OCI-LY3 (cell line): ENCODE data around the gene PLAC9.

Source experiments
- H2AFZ ChIP-seq: fragments of 200-600, 300-600 bp; shearing (Covaris generic); 2 replicates; pipeline ENCODE4 v1.6.0; 2014; ENCODE audit warnings: antibody characterized with exemption, low read depth, low read length
- H3K27ac ChIP-seq: fragments of 200-600, 300-600 bp; sonication (generic); 2 replicates; pipeline ENCODE4 v1.5.1; 2014; ENCODE audit warnings: mild to moderate bottlenecking, low read length, moderate library complexity, mixed read lengths
- H3K27me3 ChIP-seq: fragments of 200-600, 300-600 bp; sonication (generic); 2 replicates; pipeline ENCODE4 v1.6.1; 2014; ENCODE audit warnings: low read depth, low read length, mixed read lengths
- H3K36me3 ChIP-seq: fragments of 200-600, 300-600 bp; sonication (generic); replicated peaks from 2 replicates; pipeline ENCODE3; 2014; ENCODE audit warnings: low read depth, low read length, mixed read lengths
- H3K4me1 ChIP-seq: fragments of 300-600, 200-600 bp; sonication (generic); 2 replicates; pipeline ENCODE4 v1.6.1; 2014; ENCODE audit warnings: low read length, mixed read lengths
- H3K4me2 ChIP-seq: fragments of 200-600, 300-600 bp; sonication (generic); 2 replicates; pipeline ENCODE4 v1.6.1; 2014; ENCODE audit warnings: low read length, mixed read lengths
- H3K4me3 ChIP-seq: fragments of 300-600, 200-600 bp; sonication (generic); 2 replicates; pipeline ENCODE4 v1.5.1; 2014; ENCODE audit warnings: antibody characterized with exemption, mild to moderate bottlenecking, low read length, moderate library complexity
- H3K79me2 ChIP-seq: fragments of 300-600, 200-600 bp; shearing (Covaris generic); 2 replicates; pipeline ENCODE4 v1.6.1; 2014; ENCODE audit warnings: mild to moderate bottlenecking, low read length, mixed read lengths
- H3K9ac ChIP-seq: fragments of 300-600, 200-600 bp; shearing (Covaris generic); 2 replicates; pipeline ENCODE4 v1.6.0; 2014; ENCODE audit warnings: mild to moderate bottlenecking, low read length, moderate library complexity
- H3K9me3 ChIP-seq: fragments of 200-600, 300-600 bp; shearing (Covaris generic); 2 replicates; pipeline ENCODE4 v1.6.1; 2014; ENCODE audit warnings: low read length, mixed read lengths; ENCODE audit not compliant: insufficient read depth
- H4K20me1 ChIP-seq: fragments of 200-600, 300-600 bp; sonication (generic); 2 replicates; pipeline ENCODE4 v1.6.1; 2016; ENCODE audit warnings: low read length, mixed read lengths; ENCODE audit not compliant: insufficient read depth
- EZH2phosphoT487 ChIP-seq: fragments of 200-600 bp; shearing (Covaris generic); IDR thresholded peaks from 2 replicates; pipeline ENCODE4 v1.6.1; 2018; ENCODE audit warnings: antibody characterized with exemption, mixed run types, low read depth
- TF ChIP-seq, protein P1 (sequence below): fragments of 200-600, 300-600 bp; sonication (generic); IDR thresholded peaks from 2 replicates; pipeline ENCODE4 v1.5.1; 2014; ENCODE audit warnings: antibody characterized with exemption, low read length, low read depth

Gene PLAC9

DNA sequence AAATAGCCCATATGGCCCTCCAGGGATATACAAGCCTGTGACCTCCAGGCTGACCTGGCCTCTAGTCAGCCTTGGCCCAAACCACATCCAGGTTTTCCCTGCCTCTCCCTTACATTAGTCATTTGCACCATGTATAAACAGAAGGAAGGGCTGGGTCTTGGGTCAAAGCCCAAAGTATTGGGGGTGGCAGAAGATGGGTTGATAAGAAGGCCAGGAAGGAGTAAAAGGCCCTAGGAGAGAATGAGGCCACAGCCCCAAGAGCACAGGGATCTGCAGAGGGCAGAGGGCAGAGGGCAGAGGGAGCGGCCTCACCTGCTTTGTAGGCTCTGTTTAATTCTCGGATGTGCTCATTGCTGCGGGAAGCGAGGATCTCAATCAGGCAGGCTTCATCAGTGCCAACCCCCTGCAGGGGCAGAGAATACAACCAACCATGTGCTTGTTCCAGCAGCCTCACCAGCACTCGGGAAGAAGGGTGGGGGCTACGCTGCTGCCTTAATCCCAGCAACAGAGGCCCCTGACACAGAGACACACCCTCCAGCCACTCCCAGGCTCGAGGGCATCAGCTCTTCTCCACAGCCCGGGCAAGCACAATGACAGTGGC lies 31.3 kb downstream of the PLAC9 start:
- Histone ChIP-seq H3K9ac (no peak overlapping the region), H3K4me3 (no peak overlapping the region), H3K27ac (no peak overlapping the region), H3K36me3 (peaks cover 33% of the 10 kb centered on the region), H3K27me3 (no peaks in the 10 kb centered on the region), H3K4me2 (no peak overlapping the region), H3K79me2 (no peaks in the 10 kb centered on the region), H2AFZ (no peak overlapping the region), H3K9me3 (no peaks in the 10 kb centered on the region), H4K20me1 (0 out of 2 replicates have a peak, but pooled peaks cover 3% of the 10 kb centered on the region), H3K4me1 (peaks cover 16% of the 10 kb centered on the region)
- TF ChIP-seq EZH2phosphoT487 = no peak

DNA sequence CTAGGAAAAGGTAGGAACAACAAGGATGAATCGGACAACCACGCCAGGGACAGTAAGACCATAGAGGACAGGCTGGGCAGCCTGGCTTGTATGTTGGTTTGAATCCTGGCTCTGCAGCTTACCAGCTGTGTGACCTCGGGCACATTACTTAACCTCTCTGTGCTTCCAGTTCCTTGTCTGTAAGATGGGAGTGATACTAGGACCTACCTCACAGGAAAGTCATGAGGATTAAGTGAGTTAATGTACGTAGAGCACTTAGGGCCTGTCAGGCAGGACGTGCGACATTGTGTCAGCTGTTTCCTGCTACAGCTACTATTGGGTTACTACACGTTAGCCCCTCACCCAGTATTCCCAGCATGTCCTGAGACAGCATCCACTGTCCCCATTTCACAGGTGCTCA lies 32.1 kb downstream of the PLAC9 start:
- Histone ChIP-seq H3K27me3 (no peaks in the 10 kb centered on the region), H4K20me1 (0 out of 2 replicates have a peak, but pooled peaks cover 3% of the 10 kb centered on the region), H3K9me3 (no peaks in the 10 kb centered on the region), H3K4me2 (no peak overlapping the region), H3K4me1 (peaks cover 16% of the 10 kb centered on the region), H3K36me3 (peaks cover 33% of the 10 kb centered on the region), H3K27ac (no peak overlapping the region), H3K4me3 (no peak overlapping the region), H2AFZ (no peak overlapping the region), H3K79me2 (no peaks in the 10 kb centered on the region), H3K9ac (no peak overlapping the region)
- TF ChIP-seq, protein P1, sequence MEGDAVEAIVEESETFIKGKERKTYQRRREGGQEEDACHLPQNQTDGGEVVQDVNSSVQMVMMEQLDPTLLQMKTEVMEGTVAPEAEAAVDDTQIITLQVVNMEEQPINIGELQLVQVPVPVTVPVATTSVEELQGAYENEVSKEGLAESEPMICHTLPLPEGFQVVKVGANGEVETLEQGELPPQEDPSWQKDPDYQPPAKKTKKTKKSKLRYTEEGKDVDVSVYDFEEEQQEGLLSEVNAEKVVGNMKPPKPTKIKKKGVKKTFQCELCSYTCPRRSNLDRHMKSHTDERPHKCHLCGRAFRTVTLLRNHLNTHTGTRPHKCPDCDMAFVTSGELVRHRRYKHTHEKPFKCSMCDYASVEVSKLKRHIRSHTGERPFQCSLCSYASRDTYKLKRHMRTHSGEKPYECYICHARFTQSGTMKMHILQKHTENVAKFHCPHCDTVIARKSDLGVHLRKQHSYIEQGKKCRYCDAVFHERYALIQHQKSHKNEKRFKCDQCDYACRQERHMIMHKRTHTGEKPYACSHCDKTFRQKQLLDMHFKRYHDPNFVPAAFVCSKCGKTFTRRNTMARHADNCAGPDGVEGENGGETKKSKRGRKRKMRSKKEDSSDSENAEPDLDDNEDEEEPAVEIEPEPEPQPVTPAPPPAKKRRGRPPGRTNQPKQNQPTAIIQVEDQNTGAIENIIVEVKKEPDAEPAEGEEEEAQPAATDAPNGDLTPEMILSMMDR = no peak
- no peak for TF ChIP-seq EZH2phosphoT487

DNA sequence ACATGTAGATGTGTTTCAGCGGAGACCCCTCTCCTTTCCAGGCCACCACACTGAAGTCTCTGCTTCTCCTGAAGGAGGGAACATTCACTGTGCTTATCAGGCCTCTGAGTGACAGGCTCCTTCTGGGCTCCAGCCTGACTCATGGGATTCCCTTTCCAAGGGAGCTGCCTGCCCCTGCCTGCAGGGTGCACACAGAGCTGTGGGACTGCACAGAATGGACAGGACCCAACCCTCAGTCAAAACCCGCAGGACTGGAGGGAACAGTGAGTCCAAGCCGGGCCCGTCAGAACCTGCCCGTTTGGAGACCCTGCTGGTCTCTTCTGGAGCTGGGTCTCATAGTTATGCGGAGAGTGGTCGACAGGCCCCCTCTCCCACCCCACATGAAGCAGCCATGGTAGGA lies 32.6 kb downstream of the PLAC9 start:
- H3K9me3 ChIP-seq = no peaks in the 10 kb centered on the region
- peaks cover 16% of the 10 kb centered on the region for H3K4me1 ChIP-seq
- H3K27ac ChIP-seq = peak overlapping the region; percentile 64

DNA sequence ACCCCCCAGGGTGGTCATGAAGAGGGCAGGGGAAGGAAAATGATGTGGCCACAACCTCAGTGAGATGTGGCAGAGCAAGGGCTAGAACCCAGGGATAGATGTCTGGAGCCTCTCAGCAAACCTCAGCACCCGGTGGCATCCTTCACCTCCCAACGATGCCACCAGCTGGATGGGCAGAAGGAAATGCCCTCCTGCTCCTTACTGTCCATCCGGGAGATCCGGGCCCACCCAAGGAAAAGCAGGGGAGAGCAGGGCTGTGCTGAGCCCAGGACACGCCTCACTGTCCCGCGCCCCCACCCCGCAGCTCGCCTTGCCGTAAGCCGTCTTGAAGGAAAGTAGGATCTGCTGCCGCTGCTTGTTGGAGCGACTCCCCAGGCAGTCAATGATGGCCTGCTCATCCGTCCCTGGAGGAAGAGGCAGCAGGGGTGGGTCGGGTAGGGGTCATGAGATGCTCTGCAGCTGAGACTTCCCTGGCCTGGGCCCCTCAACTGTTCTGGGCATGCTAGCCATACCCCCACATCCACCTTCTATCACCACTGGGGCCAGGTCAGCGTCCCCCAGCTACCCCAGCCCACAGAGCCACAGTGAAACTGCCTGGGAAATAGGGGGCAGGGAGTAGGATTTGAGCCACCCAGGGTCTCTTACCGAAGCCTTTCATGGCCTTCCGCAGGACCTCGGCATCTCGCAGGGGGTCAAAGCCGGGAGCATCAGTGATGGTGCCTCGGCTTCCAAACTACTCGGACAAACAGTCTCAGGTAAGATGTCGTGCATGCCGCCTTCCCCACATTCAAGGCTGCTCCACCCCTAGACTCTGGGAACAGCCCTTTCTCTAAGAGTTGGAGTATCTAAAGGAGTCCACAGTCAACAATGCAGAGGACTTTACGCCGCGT lies 34.3 kb downstream of the PLAC9 start:
- Histone ChIP-seq H4K20me1 (0 out of 2 replicates have a peak, but pooled peaks cover 8% of the 10 kb centered on the region), H3K27me3 (no peaks in the 10 kb centered on the region), H3K36me3 (peaks cover 32% of the 10 kb centered on the region), H3K4me1 (peaks cover 16% of the 10 kb centered on the region), H2AFZ (no peak overlapping the region), H3K9me3 (no peaks in the 10 kb centered on the region), H3K79me2 (no peaks in the 10 kb centered on the region), H3K4me2 (no peak overlapping the region), H3K4me3 (no peak overlapping the region), H3K27ac (no peak overlapping the region), H3K9ac (no peak overlapping the region)
- TF ChIP-seq, protein P1 = no peak
- TF ChIP-seq EZH2phosphoT487 = no peak

More for the DNA sequence above, 32.6 kb downstream of the PLAC9 start:
- Histone ChIP-seq H3K27me3 (no peaks in the 10 kb centered on the region), H4K20me1 (0 out of 2 replicates have a peak, but pooled peaks cover 3% of the 10 kb centered on the region), H3K4me3 (no peak overlapping the region), H3K36me3 (peaks cover 33% of the 10 kb centered on the region), H3K9ac (no peak overlapping the region), H3K79me2 (no peaks in the 10 kb centered on the region), H2AFZ (no peak overlapping the region), H3K4me2 (0 out of 2 replicates have a peak overlapping the region, but pooled peaks have one; percentile 36)
- TF ChIP-seq EZH2phosphoT487 = no peak
- TF ChIP-seq, protein P1 = no peak
